PC-3 (cell line): ENCODE measurements around the gene RHBDD1.
"Not testable (repeated sequence)": the region's sequence is repeated elsewhere in the genome, so short reads cannot be mapped to it uniquely, and the experiment has no call there.

ENCODE experiments used
- CTCF ChIP-seq: fragments of 300-600 bp; sonication (generic); conservative IDR thresholded peaks from 2 replicates; pipeline ENCODE4 v1.5.1; 2017; ENCODE audit warnings: antibody characterized with exemption, low read depth, mild to moderate bottlenecking, low read length
- EZH2 ChIP-seq: fragments of 300-600 bp; sonication (generic); IDR thresholded peaks from one replicate; pipeline ENCODE4 v1.6.1; 2017; ENCODE audit warnings: antibody characterized with exemption, mild to moderate bottlenecking, low read length; ENCODE audit not compliant: unreplicated experiment

- not testable (repeated sequence) for TF ChIP-seq EZH2, CTCF
These were observed 974 bp upstream of the RHBDD1 start for GRCh38 chr2:226834880-226835279.
